OCI-LY3 (cell line): ENCODE data around the gene CMIP.

Source experiments
- EZH2phosphoT487 ChIP-seq: fragments of 200-600 bp; shearing (Covaris generic); IDR thresholded peaks from 2 replicates; pipeline ENCODE4 v1.6.1; 2018; ENCODE audit warnings: antibody characterized with exemption, mixed run types, low read depth
- TF ChIP-seq, protein P1 (sequence below): fragments of 200-600, 300-600 bp; sonication (generic); IDR thresholded peaks from 2 replicates; pipeline ENCODE4 v1.5.1; 2014; ENCODE audit warnings: antibody characterized with exemption, low read length, low read depth

DNA sequence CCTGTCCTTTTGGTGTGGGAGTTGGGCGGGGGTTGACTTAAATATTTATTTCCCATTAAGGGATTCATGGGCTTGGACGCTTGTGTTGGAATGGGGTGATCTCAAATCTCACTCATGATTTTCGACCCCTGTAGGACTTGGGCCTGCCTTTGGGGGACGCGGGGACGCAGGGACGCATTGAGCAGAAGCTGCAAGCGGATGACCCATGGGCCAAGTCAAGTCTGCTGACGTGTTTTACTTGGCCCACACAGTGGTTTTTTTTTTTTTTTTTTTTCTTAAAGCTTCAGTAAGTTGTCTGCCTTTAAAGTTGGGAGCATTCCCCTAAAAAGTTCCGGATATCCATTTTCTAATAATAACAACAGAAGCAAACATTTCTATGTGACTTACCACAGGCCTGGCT, 28.9 kb downstream of the CMIP start:
- TF ChIP-seq, protein P1, sequence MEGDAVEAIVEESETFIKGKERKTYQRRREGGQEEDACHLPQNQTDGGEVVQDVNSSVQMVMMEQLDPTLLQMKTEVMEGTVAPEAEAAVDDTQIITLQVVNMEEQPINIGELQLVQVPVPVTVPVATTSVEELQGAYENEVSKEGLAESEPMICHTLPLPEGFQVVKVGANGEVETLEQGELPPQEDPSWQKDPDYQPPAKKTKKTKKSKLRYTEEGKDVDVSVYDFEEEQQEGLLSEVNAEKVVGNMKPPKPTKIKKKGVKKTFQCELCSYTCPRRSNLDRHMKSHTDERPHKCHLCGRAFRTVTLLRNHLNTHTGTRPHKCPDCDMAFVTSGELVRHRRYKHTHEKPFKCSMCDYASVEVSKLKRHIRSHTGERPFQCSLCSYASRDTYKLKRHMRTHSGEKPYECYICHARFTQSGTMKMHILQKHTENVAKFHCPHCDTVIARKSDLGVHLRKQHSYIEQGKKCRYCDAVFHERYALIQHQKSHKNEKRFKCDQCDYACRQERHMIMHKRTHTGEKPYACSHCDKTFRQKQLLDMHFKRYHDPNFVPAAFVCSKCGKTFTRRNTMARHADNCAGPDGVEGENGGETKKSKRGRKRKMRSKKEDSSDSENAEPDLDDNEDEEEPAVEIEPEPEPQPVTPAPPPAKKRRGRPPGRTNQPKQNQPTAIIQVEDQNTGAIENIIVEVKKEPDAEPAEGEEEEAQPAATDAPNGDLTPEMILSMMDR, result no peak
- TF ChIP-seq EZH2phosphoT487, result no peak
